ENCODE results near the gene ZNF316. TPM values are rescaled to one million over a fixed set of nuclear protein-coding genes. Genes with fewer than 3 reads are reported as not detected.
"Not testable (repeated sequence)": the region's sequence is repeated elsewhere in the genome, so short reads cannot be mapped to it uniquely, and the experiment has no call there.

ZNF316 gene
- total RNA-seq, 2 experiments from 2014 or later = 29.2 to 32.2 TPM

DNA sequence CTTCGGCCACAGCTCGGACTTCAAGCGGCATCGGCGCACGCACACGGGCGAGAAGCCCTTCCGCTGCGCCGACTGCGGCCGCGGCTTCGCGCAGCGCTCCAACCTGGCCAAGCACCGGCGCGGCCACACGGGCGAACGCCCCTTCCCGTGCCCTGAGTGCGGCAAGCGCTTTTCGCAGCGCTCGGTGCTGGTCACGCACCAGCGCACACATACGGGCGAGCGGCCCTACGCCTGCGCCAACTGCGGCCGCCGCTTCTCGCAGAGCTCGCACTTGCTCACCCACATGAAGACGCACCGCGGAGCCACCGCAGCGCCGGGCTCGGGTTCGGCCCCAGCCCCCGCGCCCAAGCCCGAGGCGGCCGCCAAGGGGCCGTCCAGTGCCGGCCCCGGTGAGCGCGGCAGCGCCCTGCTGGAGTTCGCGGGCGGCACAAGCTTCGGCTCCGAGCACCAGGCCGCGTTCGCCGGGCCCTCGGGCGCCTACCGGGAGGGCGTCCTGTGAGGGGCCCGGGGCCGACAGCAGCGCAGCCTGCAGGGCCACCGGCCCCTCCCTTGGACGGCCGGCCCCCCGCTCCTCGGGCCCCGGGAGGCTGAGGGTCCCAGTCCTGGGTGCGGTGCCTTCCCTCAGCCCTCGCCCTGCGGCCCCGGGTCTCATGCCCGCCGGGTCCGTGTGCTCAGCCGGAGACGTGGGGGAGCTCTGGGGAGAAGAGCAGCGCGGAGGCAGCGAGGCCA lies 17.2 kb downstream of the ZNF316 start:
- Mint-ChIP-seq H3K4me3 (no peak overlapping the region), H3K27ac (no peak overlapping the region), H3K4me1 (no peaks in the 10 kb centered on the region), H3K9me3 (ENCODE audit: low read depth) (peaks cover 4% of the 10 kb centered on the region), H3K27me3 (no peaks in the 10 kb centered on the region), H3K36me3 (peaks cover 49% of the 10 kb centered on the region)
- no peak for DNase-seq
- CTCF ChIA-PET = no interaction called here
- ATAC-seq = no peak

DNA sequence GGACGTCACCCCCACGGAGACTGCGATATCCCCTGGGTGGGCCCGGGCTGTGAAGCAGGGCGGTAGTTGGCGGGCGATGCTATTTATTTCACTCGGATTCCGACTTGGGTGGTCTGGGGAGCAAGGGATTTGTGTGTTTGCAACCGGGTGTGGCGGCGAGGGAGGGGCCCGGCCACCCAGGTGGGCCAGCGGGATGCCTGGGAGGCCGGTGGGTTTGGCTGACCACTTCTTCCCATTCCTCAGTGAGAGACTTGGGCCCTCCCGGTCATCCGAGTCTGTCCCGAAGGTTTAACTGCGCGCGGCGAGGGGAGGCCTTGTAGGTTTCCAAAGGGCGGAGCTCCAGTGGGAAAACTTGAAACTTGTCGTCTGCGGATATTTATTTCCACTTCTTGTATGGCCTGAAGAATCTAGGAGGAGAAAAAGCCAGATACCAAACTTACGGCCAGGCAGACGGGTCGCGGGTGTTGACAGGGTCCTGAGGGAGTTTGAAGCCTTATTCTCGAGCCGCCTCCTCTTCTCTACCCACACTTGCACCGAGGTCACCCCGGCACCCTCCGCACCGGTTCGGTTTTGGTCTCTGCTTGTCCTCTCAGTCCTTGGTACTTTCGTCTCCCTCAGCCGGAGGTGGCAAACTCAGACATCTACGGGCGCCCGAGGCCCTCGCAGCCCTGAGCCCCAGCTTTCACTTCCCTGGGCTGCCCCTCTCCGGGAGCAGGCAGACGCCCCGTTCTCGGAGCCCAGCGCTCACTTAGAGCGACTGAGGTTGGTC lies 17.9 kb downstream of the ZNF316 start:
- Mint-ChIP-seq H3K27ac (no peak overlapping the region), H3K36me3 (peaks cover 43% of the 10 kb centered on the region), H3K9me3 (ENCODE audit: low read depth) (peaks cover 4% of the 10 kb centered on the region), H3K4me3 (no peak overlapping the region), H3K27me3 (peaks cover 4% of the 10 kb centered on the region), H3K4me1 (no peaks in the 10 kb centered on the region)
- DNase-seq (no peak), ATAC-seq (no peak)
- CTCF ChIA-PET = no interaction called here

DNA sequence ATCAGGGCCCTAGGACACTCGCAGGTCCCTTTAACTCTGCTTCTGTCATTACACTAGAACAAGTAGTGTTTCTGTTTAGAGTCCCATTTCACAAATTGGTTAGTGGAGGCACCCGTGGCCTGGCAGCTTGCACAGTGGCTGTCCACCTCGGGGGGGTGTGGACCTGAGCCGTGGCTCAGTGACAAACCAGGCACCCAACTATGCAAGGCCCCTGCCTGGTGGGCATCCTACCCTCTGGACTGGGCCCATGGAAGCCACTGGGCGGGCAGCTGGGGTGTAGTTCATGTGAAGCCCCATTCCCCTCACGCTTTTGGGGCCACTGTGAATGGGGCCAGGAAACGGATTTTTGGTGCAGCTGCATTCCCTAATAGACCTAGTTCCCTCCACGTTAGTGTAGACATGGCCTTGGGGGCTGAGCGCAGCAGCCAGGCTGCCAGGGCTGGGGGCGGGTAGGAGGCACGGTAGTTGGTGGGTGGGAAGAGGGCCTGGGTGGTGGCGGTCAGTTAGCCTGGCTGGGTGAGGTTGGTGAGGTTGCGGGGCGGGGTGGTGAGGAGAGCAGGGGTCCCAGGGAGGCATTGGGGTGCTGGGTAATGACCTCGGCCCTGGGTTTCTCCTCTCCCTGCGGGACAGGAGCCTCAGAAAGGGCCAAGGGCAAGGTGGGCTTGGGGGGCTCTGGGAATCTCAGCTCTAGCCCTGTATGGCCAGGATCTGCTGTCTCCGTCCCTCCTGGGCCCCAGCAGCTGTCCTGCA lies 18.7 kb downstream of the ZNF316 start:
- Mint-ChIP-seq H3K4me3 (no peak overlapping the region), H3K9me3 (ENCODE audit: low read depth) (peaks cover 3% of the 10 kb centered on the region), H3K27me3 (peaks cover 4% of the 10 kb centered on the region), H3K27ac (no peak overlapping the region), H3K36me3 (peaks cover 35% of the 10 kb centered on the region), H3K4me1 (no peaks in the 10 kb centered on the region)
- CTCF ChIA-PET = no interaction called here
- DNase-seq (no peak), ATAC-seq (no peak)

DNA sequence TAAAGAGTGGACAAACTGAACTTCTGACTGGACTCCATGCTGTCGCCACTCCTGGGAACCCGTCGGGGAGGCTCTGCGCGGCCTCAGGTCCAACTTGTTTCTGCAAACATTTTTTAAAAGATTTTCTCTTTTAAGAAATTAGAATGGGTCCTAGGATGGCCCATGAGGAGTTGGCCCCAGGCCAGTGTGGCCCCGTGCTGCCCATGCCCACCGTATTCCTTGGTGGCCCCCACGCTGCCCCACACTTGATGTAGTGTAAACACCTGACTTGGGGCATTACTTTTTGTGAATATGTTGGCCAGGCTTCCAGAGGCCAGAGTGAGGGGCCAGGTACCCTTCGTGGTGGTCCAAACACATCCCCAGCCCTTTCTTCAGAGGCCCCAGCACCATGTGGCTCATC lies 19.3 kb downstream of the ZNF316 start:
- no peaks in the 10 kb centered on the region for H3K4me1 Mint-ChIP-seq
- H3K27me3 Mint-ChIP-seq = peaks cover 8% of the 10 kb centered on the region
- H3K4me3 Mint-ChIP-seq = no peak overlapping the region
- CTCF ChIA-PET = no interaction called here
- H3K36me3 Mint-ChIP-seq = peaks cover 29% of the 10 kb centered on the region
- no peak overlapping the region for H3K27ac Mint-ChIP-seq
- ATAC-seq (no peak), DNase-seq (no peak)
- H3K9me3 Mint-ChIP-seq (ENCODE audit: low read depth) = no peaks in the 10 kb centered on the region

DNA sequence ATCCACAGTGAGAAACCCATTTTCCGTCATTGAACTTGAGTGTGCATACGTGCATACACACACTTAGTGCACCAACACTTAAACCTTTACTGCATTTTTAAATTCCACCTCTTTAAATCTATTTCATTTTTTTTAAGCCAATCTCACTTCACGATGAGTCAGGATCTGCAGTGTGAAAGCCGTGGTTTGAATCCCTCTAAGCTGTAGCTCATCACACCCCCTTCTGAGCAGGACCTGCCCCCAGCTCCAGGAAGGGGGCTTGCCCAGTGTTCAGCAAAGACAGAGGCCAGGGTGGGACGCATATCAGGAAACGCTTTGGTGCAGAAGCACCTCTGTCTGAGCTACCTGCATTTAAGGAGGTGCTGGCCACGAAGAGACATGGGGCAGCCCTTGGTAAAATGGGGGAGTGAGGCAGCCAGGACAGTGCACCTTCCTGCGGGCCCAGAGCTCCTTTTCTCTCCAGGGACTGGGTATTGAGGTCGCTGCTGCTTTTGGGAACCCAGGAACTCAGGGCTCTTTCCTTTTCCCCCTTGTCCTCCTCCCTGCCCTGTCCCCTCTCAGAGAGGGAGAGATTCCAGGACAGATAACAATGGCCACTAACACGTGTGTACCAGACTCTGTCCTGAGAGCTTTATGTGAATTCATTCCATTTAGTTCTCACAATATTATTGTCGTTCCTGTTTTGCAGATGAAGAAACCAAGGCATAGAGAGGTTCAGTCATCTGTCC lies 21.7 kb downstream of the ZNF316 start:
- Mint-ChIP-seq H3K9me3 (ENCODE audit: low read depth) (no peaks in the 10 kb centered on the region), H3K4me1 (no peaks in the 10 kb centered on the region), H3K36me3 (peaks cover 19% of the 10 kb centered on the region), H3K27me3 (peaks cover 14% of the 10 kb centered on the region), H3K4me3 (no peak overlapping the region), H3K27ac (no peak overlapping the region)
- CTCF ChIA-PET = interaction anchor here (0.5 to 1.6 kb wide), 2 partner anchors 11 to 632 kb away, joined by 3 read pairs; no protein-coding TSS in a partner anchor
- DNase-seq (no peak), ATAC-seq (no peak)

DNA sequence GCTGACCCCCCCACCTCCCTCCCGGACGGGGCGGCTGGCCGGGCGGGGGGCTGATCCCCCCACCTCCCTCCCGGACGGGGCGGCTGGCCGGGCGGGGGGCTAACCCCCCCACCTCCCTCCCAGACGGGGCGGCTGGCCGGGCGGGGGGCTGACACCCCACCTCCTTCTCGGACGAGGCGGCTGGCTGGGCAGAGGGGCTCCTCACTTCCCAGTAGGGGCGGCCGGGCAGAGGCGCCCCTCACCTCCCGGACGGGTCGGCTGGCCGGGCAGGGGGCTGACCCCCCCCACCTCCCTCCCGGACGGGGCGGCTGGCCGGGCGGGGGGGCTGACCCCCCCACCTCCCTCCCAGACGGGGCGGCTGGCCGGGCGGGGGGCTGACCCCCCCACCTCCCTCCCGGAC lies 33.7 kb downstream of the ZNF316 start:
- H3K27me3 Mint-ChIP-seq, H3K27ac Mint-ChIP-seq, CTCF ChIA-PET, ATAC-seq, DNase-seq, H3K4me3 Mint-ChIP-seq, H3K4me1 Mint-ChIP-seq: not testable (repeated sequence)
- Mint-ChIP-seq H3K9me3 (ENCODE audit: low read depth) (peaks cover 41% of the 10 kb centered on the region), H3K36me3 (peaks cover 32% of the 10 kb centered on the region)

DNA sequence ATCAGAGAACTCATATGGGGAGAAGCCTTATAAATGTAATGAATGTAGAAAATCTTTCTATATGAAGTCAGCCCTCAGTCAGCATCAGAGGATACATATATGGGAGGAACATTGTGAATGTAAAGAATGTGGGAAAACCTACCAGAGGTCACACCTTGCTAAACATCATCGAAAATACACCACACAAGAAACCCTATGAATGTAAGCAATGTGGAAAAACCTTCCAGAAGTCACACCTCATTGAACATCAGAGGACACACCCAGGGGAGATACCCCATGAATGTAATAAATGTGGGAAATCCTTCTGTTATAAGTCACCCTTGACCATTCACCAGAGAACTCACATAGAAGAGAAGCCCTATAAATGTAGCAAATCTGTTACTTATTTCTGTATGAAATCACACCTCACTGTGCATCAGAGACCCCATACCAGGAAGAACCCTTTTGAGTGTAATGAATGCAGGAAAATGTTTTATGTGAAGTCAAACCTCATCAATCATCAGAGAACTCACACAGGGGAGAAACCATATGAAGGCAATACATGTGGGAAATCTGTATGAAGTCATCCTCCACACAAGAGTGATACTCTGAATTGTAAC lies 38.8 kb downstream of the ZNF316 start:
- no peak overlapping the region for H3K27ac Mint-ChIP-seq
- no peak for DNase-seq
- H3K4me1 Mint-ChIP-seq = no peaks in the 10 kb centered on the region
- no peak for ATAC-seq
- H3K4me3 Mint-ChIP-seq = no peak overlapping the region
- peaks cover 36% of the 10 kb centered on the region for H3K36me3 Mint-ChIP-seq
- CTCF ChIA-PET = no interaction called here
- no peaks in the 10 kb centered on the region for H3K27me3 Mint-ChIP-seq
- peaks cover 49% of the 10 kb centered on the region for H3K9me3 Mint-ChIP-seq (ENCODE audit: low read depth)

DNA sequence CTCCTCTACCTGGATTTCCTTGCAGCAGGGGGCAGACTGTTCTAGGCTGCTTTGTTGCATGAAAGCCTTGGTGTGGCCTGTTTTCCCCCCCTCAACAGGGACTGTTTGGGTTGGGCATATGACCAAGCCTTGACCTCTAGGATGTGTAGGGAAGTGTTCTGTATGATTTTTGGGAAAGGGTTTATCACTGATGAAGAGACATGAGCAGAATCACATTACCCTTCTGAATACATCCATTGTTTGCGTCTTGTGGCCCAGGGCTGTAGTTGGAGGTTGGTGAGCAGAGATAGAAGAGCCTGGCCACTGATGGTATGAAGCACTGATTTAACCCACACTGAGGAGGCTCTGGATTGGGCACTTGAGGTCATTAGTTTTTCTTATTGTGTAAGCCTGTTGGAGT lies 43.0 kb downstream of the ZNF316 start:
- CTCF ChIA-PET = no interaction called here
- no peak overlapping the region for H3K4me3 Mint-ChIP-seq
- ATAC-seq (no peak), DNase-seq (no peak)
- peaks cover 41% of the 10 kb centered on the region for H3K9me3 Mint-ChIP-seq (ENCODE audit: low read depth)
- peaks cover 36% of the 10 kb centered on the region for H3K36me3 Mint-ChIP-seq
- no peak overlapping the region for H3K27ac Mint-ChIP-seq
- no peaks in the 10 kb centered on the region for H3K4me1 Mint-ChIP-seq
- no peaks in the 10 kb centered on the region for H3K27me3 Mint-ChIP-seq

DNA sequence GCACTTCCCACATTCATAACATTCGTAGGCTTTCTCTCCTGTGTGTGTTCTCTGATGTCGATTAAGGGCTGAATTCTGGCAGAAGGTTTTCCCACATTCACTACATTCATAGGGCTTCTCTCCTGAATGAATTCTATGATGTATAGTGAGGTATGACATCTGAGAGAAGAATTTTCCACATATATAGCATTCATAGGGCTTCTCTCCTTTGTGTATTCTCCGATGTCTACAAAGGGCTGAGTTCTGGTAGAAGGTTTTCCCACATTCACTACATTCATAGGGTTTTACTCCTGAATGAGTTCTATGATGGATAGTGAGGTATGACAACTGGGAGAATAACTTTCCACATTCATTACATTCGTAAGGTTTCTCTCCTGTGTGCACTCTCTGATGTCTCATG lies 54.0 kb downstream of the ZNF316 start:
- CTCF ChIA-PET = no interaction called here
- ATAC-seq (no peak), DNase-seq (no peak)
- Mint-ChIP-seq H3K4me1 (no peaks in the 10 kb centered on the region), H3K4me3 (no peak overlapping the region), H3K9me3 (ENCODE audit: low read depth) (peaks cover 52% of the 10 kb centered on the region), H3K27ac (no peak overlapping the region), H3K27me3 (no peaks in the 10 kb centered on the region), H3K36me3 (no peaks in the 10 kb centered on the region)

DNA sequence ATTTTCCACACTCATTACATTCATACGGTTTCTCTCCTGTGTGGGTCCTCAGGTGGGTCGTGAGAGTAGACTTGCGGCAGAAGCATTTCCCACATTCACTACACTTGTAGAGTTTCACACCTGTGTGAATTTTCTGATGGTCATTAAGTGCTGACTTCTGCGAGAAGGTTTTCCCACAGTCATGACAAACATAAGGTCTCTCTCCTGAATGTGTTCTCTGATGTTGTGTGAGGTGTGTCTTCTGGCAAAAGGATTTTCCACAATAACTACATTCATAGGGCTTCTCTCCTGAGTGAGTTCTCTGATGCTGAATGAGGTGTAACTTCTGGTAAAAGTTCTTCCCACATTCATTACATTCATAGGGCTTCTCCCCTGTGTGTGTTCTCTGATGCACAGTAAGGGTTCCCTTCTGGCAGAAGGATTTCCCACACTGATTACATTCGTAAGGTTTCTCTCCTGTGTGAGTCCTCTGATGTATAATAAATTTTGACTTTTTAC lies 54.5 kb downstream of the ZNF316 start:
- no peak overlapping the region for H3K4me3 Mint-ChIP-seq
- ATAC-seq = no peak
- DNase-seq = no peak
- H3K36me3 Mint-ChIP-seq = no peaks in the 10 kb centered on the region
- no peaks in the 10 kb centered on the region for H3K4me1 Mint-ChIP-seq
- no peak overlapping the region for H3K27ac Mint-ChIP-seq
- CTCF ChIA-PET = no interaction called here
- H3K27me3 Mint-ChIP-seq = no peaks in the 10 kb centered on the region
- H3K9me3 Mint-ChIP-seq (ENCODE audit: low read depth) = peaks cover 47% of the 10 kb centered on the region

DNA sequence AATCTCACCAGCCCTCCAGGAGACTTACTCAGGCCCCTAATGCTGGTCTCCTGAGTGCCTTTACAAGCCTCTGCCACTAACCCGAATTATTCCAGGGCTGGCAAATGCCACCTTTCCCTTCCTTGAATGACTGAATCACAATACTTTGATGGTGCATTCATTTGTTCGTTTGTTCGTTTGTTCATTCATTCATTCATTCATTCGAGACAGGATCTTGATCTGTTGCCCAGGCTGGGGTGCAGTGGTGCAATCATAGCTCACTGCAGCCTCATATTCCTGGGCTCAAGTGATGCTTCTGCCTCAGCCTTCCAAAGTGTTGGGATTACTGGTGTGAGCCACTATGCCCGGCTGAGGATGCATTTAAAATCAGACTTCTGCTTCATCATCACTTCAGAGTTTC lies 63.7 kb downstream of the ZNF316 start:
- CTCF ChIA-PET = no interaction called here
- ATAC-seq (no peak), DNase-seq (no peak)
- Mint-ChIP-seq H3K4me3 (no peak overlapping the region), H3K4me1 (peaks cover 24% of the 10 kb centered on the region), H3K27ac (no peak overlapping the region), H3K9me3 (ENCODE audit: low read depth) (peaks cover 42% of the 10 kb centered on the region), H3K27me3 (no peaks in the 10 kb centered on the region), H3K36me3 (peaks cover 51% of the 10 kb centered on the region)

DNA sequence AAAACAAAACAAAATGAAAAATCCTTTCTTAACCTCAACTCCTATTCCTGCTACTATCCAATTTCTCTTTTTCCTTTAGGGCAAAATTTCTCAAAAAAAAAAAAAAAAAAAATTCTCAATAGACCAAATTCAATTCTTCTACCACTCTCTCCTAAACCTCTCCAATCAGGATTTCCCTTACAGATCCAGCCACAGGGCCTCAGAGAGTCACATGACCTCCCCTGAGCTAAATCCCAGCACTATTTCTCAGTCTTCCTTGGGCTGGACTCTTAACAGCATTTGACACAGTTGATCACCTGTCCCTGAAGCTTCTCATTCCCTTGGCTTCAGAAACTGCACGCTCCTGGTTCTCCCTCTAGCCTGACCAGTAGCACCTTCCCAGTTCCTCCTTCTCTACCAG lies 64.7 kb downstream of the ZNF316 start:
- Mint-ChIP-seq H3K9me3 (ENCODE audit: low read depth) (peaks cover 42% of the 10 kb centered on the region), H3K27ac (no peak overlapping the region), H3K27me3 (no peaks in the 10 kb centered on the region), H3K4me1 (peaks cover 26% of the 10 kb centered on the region), H3K4me3 (no peak overlapping the region), H3K36me3 (peaks cover 55% of the 10 kb centered on the region)
- ATAC-seq (no peak), DNase-seq (no peak)
- CTCF ChIA-PET = no interaction called here
